Measurements from ENCODE around the gene KIF26B.

The KIF26B gene

DNA sequence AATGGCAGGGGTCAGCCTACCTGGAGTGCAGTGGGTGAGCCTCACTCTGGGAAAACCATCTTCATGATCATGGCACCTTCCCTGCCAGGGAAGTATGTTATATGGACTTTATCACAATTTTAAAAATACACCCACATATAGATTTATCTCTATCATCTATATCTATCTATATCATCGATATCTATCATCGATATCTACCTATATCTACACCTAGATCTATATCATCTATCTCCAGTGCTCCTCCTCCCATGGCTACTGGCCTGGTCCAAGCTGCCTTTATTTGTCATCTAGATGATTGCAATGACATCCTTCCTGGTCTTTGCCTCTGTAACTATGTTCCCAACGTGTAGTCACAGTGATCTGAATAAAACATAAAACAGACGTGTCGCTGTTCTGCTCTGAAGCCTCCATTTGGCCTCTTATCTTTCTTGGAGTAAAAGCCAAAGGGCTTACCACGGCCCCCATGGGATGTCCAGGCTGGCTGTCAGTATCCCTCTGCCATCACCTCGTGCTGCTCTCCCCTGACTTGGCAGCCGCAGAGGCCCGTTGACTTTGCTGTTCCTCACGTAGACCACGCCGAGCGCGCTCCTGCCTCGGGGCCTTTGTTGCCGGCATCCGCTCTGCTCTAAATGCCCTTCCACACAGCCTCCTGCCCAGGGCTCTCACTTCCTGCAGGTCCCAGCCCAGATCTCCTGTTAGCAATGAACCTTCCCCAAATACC, 20.6 kb upstream of the KIF26B start:
- DNase-seq, result no peak

DNA sequence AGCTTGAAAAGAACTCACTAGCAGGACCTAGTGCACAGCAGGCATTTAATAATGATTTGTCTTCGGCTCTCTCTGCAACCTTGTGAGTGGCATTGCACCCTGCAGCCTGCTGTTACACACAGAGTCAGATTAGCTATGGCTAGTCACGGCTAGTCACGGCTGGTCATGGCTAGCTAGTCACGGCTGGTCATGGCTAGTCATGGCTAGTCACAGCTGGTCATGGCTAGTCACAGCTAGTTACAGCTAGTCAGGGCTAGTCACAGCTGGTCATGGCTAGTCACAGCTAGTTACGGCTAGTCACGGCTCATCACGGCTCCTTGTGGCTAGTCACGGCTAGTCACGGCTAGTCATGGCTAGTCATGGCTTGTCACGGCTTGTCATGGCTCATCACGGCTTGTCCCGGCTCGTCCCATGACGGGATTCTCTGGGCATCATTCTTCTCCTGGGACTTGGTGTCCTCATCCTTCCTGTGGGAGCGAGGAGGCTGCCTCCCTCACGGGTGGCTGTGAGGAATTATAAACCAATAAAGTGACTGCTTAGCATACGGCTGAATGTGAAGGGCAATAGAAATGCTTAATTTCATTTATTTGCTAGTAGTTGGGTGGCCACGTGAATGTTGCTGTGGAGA, 12.5 kb upstream of the KIF26B start:
- no peak for DNase-seq

DNA sequence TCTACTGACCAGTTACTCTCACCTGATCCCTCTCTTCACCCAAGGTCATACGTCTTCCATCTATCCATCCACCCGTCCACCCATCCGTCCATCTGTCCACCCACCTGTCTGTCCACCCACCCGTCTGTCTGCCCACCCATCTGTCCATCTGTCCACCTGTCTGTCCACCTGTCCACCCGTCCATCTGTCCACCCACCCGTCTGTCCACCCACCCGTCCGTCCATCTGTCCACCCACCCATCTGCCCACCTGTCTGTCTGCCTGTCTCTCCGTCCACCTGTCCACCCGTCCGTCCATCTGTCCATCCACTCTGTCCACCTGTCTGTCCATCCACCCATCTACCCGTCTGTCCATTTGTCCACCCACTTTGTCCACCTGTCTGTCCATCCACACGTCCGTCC, 11.8 kb upstream of the KIF26B start:
- DNase-seq, result no peak

GRCh38 chr1:245143849-245144248, 10.9 kb upstream of the KIF26B start:
- DNase-seq, result no peak

GRCh38 chr1:245148069-245148468, 6.7 kb upstream of the KIF26B start:
- no peak for DNase-seq

DNA sequence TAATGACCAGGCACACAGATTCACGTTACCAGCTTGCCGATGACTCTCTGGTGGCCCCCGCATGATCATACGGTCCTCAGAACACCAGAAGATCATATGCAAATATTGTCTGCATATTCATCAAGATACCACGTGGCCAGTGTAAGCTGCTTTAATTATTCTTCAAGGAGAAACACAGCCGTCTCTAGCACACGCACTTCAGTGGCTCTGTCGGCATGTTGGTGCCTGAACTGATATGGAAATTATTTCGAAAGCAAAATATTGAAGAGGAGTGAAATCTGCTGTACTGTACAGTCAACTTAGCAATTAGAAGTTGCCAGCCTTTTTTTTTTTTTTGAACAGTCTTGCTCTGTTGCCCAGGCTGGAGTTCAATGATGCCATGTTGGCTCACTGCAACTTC, 5.9 kb upstream of the KIF26B start:
- no peak for DNase-seq

DNA sequence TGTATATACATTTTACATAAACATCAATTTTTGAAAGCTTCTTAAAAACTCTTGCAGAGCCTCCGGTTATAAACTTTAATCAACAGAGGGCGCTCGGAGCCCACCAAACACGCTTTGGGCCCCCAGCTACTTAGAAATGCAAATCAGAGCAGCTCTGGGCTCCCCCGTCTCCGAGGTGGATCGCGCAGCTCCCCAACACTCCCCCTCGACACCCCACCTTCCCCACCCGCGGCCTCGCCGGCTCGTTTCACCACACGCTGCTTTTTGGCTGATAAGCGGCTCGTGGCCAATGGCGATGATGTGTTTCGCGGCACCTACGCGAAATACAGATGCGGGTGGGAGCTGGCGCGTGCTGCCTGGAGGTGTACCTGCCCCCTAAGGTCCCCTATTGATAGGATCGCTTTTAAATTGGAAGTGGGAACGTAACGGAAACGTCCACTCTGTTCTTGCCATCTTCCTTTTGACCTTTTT, 1.7 kb upstream of the KIF26B start:
- DNase-seq, result peak; percentile 54

DNA sequence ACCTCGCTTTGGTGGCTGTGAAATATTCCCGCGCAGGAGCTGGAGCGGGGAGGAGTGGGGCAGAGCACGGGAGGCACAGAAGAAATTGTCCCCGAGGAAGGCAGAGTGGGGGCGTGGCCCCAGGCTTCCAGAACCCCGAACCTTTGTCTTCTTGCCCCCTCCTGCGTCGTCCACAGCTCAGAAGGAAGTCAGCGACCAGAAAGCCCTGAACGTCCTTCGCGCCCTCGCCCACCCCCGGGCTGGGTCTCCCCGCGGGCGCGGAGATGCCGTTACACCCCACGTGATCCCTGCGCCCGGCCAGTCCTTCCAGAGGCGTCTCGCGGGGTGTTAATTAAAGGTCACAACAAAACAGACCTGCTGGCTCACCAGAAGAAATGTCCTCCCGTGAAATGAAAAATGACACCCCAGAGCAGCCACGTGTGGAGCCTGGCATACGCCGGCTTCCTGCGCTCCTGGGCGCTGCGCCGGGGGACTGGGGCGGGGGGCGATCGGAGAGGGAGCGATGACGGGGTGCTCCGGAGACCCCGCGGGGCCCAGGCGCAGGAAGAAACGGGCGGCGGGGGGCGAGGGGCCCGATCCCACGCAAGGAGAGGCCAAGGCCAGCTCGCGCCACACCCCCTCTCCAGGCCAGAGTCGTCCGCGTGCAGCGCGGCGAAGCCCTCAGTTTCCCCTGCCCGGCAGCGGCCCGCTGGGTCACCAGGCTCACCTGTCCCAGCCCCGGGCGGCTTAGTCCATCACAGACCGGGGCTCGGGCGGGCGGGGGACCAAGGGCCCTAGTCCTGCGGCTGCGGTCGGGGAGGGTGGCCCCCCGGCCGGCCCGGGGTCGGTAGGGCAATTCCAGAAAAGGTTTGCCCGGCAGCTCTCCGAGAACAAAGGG, 995 bp upstream of the KIF26B start:
- peak; percentile 25 for DNase-seq

DNA sequence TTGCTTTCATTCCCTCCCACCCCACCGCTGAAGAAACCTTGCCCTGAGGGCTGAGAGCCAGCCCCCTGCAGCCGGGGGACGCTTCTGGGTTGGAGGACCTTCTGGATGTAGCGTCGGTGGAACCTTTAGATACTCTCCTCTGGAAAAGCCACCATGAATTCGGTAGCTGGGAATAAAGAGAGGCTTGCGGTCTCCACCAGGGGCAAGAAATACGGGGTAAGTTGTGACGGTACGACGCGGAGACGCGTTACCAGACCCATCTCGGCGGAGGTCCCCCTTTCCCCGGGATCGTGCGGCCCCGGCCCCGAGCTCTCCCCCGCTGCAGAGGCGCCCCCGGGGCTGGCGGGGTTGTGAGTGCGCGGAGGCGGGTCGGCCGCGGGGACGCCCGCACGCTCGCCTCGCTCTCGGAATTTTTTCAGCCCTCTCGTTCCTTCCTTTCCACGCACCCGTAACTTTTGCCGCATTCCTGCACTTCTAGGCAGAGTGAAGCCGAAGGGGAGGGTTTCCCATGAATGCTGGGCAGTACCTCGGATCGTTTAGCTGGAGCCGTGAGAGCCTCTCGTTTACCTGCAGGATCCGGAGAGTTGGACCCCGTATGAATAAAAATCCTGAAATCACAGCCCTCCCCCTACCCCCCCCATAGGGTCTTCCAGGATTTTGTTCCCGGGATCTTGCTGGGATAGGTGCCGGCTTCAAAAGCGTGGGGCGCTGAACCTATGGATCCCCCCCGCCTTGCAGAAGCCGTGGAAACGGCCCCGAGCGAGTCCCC, 671 bp downstream of the KIF26B start:
- DNase-seq, result no peak

GRCh38 chr1:245156041-245156735, 1.4 kb downstream of the KIF26B start:
- peak; percentile 93 for DNase-seq

GRCh38 chr1:245156736-245157505, 2.1 kb downstream of the KIF26B start:
- peak; percentile 45 for DNase-seq

GRCh38 chr1:245158913-245159312, 4.1 kb downstream of the KIF26B start:
- no peak for DNase-seq

- DNase-seq, result no peak
These were observed 5.5 kb downstream of the KIF26B start for GRCh38 chr1:245160288-245160687.

- DNase-seq, result no peak
These were observed 6.1 kb downstream of the KIF26B start for GRCh38 chr1:245160741-245161400.

DNA sequence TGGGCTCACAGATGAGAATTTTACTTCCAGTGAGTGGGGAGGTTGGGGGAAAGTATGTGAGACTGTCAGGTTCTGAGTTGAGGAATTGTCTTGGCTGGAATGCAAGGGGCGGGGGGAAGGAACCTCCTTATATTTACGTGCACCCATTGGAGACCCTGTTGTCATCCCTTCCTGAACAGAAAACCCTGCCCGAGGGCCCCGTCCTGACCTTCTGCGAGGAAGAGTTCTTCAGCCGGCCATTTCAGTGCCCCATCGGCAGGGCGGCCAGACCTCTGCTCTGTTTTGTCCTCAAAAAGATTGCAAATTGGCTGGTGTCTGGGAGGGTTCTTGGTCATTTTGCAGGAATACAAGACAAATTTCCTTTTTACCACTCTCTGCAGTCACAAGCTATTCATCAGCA, 7.1 kb downstream of the KIF26B start:
- DNase-seq, result no peak

GRCh38 chr1:245166471-245166885, 11.7 kb downstream of the KIF26B start:
- no peak for DNase-seq

DNA sequence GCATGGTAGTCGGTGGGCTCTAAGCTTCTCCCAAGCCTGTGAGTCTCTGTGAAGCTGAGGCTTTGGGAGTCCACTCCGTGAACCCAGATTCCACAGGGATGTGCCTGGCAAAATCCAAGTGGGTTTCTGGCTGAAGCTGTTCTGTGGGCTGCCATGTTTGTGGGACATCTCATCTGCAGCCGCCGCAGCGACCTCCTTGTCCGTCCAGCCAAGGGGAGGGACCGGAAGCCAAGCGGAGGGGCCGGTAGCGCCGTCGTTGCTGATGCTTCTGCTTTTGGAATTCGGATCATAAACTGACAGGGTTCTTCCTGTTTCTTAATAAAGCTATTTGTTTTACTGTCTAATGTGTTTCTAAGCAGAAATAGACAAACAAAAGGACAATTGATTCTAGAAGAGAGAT, 13.3 kb downstream of the KIF26B start:
- DNase-seq, result no peak

GRCh38 chr1:245168906-245169305, 14.1 kb downstream of the KIF26B start:
- no peak for DNase-seq

- no peak for DNase-seq
These were observed 14.6 kb downstream of the KIF26B start for GRCh38 chr1:245169376-245169775.

GRCh38 chr1:245172026-245172425, 17.2 kb downstream of the KIF26B start:
- DNase-seq, result no peak

DNA sequence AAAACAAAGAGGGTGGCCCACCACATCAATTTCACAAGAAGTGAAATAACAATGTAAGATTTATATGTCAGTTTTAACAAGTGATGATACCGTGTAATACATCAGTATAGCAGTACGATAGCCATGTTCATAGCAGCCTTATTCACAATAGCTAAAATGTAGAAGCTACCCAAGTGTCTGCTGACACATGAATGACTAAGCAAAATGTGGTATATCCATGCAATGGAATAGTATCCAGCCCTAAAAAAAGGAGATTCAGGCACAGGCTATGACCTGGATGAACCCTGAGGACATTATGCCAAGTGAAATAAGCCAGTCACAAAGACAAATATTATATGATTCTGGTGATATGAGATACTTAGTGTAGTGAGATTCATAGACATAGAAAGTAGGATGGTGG, 18.0 kb downstream of the KIF26B start:
- no peak for DNase-seq

All from NCI-H774 (cell line).